ENCODE measurements around the gene INPP5D. TPM values are rescaled to one million over a fixed set of nuclear protein-coding genes. Genes with fewer than 3 reads are reported as not detected.
"Not testable (repeated sequence)": the region's sequence is repeated elsewhere in the genome, so short reads cannot be mapped to it uniquely, and the experiment has no call there.

Gene INPP5D
- total RNA-seq, 1 experiment from 2014 or later: 5.1 TPM

DNA sequence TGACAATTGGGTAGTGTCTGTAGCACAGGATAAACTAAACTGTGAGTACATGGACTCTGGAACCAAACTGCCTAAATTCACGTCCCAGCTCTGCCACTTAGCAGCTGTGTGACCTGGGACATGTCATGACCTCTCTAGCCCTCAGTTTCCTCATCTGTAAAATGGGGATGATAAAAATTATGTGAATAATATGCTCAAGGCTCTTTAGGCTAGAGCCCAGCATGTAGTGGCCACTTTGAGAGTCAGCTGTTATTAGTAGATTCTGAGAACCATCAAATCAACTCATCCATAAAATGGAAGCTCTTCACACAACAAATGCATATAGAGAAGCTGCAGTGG lies 87.7 kb downstream of the INPP5D start:
- in situ Hi-C loops (cut with HindIII; ENCODE audit: low sequenced_read_pairs): no loop called here
- no peak for DNase-seq (ENCODE audit: low spot score)

DNA sequence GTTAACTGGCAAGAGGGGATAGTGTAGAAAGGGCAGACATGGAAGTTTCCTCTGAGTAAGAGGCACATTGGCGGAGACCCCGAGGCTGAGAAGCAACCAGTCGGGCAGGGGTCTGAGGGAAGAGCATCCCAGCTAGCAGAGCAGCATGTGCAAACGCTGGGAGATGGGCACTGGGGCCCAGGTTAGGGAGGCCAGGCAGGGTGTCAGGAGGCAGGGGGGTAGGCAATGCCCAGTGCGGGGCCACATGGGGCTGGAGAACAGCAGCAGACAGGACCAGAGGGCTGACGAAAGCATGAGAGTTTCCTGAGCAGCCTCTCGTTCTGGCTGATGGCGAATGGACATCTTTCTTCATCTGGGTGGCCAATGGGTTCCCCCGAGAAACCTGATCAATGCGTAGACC lies 88.2 kb downstream of the INPP5D start:
- in situ Hi-C loops (cut with HindIII; ENCODE audit: low sequenced_read_pairs): no loop called here
- DNase-seq (ENCODE audit: low spot score): no peak

DNA sequence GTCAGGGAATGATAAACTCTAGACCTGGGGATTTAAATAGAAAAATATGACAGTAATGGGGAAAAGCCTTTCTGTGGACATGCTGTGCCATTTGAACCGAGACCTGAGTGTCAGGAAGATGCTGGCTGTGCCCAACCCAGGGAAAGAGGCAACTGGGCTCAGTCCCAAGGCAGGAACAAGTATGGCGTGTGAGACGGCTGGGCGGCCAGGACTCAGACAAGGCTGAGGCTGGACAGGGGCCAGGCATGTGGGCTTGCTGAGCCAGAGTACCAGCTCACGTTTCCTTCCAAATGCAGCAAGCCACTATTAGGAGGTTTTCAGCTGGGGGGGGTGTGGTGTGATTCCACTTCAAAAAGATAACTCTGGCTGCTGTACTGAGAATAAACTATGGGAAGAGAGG lies 92.4 kb downstream of the INPP5D start:
- in situ Hi-C loops (cut with HindIII; ENCODE audit: low sequenced_read_pairs): no loop called here
- DNase-seq (ENCODE audit: low spot score): peak; percentile 85

DNA sequence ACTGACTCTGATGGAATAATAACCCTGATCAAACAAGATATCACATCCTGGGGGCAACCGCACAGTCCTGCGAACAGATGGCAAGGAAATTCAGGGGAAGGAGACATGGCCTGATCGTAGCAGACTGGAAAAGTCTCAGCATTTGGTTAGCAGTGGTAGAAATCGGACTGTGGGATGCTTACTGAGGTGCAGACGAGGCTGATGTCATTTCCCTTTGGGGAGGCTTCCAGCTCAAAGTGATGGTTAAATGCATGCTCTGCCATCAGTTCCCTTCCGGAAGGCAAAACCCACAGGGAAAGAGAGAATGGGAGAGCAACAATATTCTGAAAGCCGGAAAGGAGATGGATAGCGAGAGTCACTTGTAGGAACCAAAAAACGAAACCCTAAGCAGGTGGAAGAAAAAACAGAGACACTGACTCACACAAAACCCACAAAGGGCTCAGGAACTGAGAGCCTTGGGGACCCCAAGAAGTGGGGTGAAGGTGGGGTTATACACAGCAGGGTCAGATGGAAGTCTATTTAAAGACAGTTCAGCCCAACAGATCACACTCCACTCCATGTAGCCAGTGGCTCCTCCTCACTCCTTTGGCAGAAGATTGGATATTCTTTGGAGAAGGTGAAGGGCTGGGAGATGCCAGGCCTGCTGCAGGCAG lies 93.1 kb downstream of the INPP5D start:
- DNase-seq (ENCODE audit: low spot score): peak; percentile 8
- in situ Hi-C loops (cut with HindIII; ENCODE audit: low sequenced_read_pairs): no loop called here

DNA sequence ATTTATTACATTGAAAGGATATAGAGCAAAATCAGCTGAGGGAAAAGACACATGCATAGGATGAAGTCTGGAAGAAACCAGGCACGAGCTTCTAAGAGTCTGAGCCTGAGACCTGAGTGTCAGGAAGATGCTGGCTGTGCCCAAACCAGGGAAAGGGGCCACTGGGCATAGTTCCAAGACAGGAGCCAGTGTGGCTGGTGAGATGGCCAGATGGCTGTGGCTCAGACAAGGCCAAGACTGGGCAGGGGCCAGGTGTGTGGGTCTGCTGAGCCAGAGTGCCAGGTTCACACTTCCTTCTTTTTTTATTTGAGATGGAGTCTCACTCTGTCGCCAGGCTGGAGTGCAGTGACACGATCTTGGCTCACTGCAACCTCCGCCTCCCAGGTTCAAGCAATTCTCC lies 95.9 kb downstream of the INPP5D start:
- peak; percentile 78 for DNase-seq (ENCODE audit: low spot score)
- in situ Hi-C loops (cut with HindIII; ENCODE audit: low sequenced_read_pairs): no loop called here

DNA sequence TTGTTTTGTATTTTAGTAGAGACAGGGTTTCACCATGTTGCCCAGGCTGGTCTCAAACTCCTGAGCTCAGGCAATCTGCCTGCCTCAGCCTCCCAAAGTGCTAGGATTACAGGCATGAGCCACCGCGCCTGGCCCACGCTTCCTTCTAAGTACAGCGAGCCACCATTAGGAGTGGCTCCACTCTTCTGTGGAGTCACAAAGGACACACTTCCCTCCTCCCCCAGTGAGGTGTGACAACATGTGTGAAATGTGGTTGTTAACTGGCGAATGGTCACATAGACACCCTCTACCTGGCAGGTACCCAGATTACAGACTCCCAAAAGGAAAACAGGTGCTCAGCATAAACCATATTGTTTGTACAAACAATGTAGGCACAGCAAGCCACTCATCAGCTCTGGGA lies 96.3 kb downstream of the INPP5D start:
- DNase-seq (ENCODE audit: low spot score); in situ Hi-C loops (cut with HindIII; ENCODE audit: low sequenced_read_pairs): not testable (repeated sequence)

DNA sequence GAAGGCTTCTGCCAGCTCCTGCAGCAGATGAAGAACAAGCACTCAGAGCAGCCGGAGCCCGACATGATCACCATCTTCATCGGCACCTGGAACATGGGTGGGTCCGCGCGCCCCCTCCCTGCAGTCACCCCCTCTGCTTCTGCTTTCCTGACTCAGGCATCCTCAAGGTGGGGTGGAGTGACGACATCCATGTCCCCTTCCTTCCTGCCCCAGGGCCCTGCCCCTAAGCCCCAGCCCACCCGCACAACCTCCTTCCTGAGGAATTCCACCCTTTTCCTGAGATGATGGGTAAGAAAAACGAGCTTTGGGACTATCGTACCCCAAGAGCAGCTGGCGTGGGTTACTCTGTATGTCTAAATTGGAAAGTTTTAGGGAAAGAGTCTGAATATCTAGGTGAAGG lies 101.6 kb downstream of the INPP5D start:
- in situ Hi-C loops (cut with HindIII; ENCODE audit: low sequenced_read_pairs): no loop called here
- DNase-seq (ENCODE audit: low spot score): no peak

DNA sequence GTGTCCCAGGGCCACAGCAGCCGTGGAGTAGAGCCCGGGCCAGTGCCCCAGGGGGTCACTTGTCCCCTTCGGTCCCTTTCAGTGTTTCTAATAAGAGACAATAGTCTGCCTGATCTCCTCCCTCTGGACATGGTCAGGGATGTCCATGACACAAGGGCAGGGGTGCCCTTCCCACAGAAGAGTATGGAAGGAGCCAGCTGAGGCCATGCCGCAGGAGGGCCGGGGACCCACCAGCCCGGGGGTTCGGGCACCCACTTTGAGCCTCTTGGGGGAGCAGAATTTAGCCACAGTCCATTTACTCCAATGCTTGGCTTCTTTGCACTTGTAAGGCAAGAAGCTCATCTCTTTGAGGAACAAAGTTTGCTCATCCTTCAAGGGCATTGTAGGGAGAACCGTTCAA lies 102.6 kb downstream of the INPP5D start:
- in situ Hi-C loops (cut with HindIII; ENCODE audit: low sequenced_read_pairs): no loop called here
- no peak for DNase-seq (ENCODE audit: low spot score)

DNA sequence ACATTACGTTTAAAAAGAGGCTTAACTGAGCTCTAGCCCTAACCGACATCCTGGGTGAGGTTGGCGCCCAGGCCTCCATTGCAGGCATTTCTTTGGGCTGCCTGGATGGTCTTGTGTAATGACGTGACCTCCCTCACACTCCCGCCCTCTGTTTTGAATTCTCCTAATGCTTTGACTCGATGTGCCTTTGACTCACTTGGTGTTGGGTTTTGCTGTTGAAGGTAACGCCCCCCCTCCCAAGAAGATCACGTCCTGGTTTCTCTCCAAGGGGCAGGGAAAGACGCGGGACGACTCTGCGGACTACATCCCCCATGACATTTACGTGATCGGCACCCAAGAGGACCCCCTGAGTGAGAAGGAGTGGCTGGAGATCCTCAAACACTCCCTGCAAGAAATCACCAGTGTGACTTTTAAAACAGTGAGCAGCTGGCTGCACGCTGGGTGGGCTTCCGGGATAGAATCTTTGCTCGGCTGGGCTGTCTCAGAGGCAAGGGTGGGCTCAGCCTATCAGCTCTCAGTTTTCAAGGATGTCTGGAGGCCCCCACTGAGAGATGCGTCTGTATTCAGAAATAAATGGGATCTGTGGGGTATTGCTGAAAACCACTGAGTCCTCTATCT lies 103.5 kb downstream of the INPP5D start:
- in situ Hi-C loops (cut with HindIII; ENCODE audit: low sequenced_read_pairs): no loop called here
- no peak for DNase-seq (ENCODE audit: low spot score)

DNA sequence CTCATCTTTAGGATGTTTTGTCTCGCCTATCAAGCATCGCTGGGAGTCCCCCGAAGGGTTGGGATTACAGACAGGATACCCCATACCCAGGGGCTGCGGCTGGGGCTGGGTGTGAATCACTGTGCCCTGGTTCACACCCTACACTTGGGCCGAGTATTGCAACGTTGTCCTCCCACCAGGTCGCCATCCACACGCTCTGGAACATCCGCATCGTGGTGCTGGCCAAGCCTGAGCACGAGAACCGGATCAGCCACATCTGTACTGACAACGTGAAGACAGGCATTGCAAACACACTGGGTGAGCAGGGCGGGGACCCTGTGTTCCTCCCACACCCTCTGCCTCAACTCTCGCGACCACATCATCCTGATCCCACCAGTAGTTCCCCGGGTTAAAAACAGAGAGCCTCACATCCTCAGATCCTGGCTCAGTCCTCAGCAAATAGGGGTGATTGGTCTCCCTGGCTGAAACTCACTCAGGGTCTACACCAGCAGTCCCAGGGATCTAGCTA lies 104.0 kb downstream of the INPP5D start:
- in situ Hi-C loops (cut with HindIII; ENCODE audit: low sequenced_read_pairs): no loop called here
- DNase-seq (ENCODE audit: low spot score): no peak

DNA sequence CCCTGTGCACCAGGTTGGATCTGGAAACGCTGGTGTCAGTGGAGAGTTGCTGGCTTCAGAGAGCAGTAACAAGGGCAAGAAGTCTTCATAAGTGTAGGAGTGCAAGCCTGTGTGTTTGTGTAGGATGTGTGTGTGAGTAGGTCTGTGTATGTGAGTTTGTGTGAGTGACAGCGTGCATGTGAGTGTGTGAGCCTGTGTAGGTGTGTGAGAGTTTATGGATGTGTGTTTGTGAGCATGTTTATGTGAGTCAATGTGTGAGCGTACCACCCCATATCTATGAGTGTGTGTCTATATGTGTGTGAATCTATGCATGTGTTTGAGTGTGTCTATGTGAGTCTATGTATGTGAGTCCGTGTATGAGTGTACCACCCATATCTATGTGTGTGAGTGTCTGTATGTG lies 104.8 kb downstream of the INPP5D start:
- no peak for DNase-seq (ENCODE audit: low spot score)
- in situ Hi-C loops (cut with HindIII; ENCODE audit: low sequenced_read_pairs): no loop called here

DNA sequence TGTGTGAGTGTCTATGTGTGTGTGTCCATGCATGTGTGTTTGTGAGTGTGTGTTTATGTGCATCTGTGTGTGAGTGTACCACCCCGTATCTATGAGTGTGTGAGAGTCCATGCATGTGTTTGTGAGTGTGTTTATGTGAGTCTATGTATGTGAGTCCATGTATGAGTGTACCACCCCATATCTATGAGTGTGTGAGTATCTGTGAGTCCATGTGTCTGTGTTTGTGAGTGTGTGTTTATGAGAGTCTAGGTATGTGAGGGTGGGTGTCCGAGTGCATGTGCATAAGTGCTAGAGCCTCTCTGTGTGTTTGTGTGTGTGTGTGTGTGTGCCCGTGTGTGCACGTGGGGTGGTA lies 105.4 kb downstream of the INPP5D start:
- in situ Hi-C loops (cut with HindIII; ENCODE audit: low sequenced_read_pairs): no loop called here
- no peak for DNase-seq (ENCODE audit: low spot score)

DNA sequence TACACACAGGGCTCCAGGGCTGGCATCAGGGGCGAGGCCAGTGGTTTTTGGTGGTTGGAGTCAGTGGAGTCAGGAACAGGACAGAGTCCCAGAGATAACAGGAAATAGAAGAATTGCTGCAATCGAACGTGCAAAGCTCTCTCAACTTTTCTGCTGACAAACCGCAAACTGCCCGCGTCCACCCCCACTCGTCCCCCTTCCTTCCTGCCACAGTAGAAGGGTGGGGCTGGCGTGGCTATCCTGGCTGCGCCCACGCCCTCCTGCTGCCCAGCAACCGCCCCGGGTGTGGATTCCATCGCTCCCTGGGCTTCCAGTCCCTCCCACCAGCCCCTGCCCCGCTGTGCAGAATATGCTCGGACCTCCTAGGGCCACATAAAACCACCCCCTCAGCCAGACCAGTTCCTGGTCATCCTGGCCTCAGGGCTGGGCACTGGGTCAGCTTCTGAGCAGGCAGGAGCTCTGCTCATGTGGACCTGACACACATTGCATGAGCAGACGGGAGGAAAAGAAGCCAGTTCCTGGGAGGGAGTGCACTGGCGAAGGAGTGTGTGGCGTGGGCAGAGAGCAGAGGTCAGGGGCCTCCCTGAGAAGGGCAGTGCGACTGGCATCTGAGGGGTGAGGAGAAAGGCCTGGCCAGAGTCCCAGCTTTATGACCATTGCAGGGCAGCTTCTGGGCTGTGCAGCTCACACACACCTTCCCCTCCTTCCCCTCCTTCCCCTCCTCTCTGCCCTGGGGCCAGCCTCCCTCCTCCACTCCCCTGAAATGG lies 105.9 kb downstream of the INPP5D start:
- no peak for DNase-seq (ENCODE audit: low spot score)
- in situ Hi-C loops (cut with HindIII; ENCODE audit: low sequenced_read_pairs): no loop called here

DNA sequence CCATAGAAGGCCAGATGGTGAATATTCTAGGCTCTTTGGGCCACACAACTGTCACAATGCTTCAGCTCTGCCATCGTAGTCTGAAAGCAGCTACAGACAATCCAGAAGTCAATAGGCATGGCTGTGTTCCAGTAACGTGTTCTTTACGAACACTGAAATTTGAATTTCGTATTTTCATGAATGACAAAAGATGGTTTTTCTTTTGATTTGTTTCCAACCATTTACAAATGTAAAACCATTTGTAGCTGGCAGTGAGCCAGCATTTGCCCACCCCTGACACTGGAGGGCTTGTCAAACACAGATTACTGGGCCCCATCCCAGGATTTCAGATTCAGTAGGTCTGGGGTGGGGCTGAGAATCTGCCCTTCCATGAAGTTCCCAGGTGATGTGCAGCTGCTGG lies 108.3 kb downstream of the INPP5D start:
- in situ Hi-C loops (cut with HindIII; ENCODE audit: low sequenced_read_pairs): no loop called here
- no peak for DNase-seq (ENCODE audit: low spot score)

DNA sequence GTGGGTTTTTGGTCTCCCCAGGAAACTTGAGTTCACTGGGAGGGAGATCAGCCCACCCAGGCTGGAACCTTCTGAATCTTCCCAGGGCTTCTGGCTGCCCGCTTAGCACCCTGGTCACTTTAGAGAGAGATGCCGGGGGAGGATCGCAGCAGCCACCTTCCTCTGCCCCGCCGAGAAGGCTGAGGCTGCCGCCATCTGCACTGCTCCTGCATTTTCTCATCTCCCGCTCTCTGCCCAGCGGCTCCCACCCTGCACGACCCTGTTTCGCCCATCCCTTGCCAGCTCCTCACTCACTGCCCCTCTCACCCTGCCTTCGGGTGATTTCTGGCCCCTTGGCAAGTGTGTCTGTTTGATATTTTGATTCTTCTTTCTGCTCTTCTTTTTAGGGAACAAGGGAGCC lies 108.8 kb downstream of the INPP5D start:
- in situ Hi-C loops (cut with HindIII; ENCODE audit: low sequenced_read_pairs): no loop called here

DNA sequence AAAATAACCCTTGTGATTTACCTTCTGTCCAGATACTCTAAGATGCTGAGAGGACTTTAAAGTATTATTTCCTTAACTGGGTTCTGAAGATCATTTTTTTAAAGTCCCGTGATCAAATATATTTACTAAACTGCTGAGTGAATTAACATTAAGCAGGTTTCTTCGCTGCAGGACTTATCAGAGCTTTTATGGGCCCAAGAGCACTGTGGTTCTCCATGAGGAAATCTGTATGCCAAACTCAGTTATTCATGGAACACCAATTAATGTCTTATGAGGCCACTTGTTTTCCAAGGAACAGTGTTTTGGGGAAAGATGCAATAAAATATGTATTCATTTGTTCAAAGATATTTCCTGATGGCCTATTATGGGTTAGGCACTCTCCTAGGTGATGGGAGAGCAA lies 111.2 kb downstream of the INPP5D start:
- DNase-seq (ENCODE audit: low spot score): no peak
- in situ Hi-C loops (cut with HindIII; ENCODE audit: low sequenced_read_pairs): no loop called here

More for the DNA sequence above, 108.8 kb downstream of the INPP5D start:
- no peak for DNase-seq (ENCODE audit: low spot score)

DNA sequence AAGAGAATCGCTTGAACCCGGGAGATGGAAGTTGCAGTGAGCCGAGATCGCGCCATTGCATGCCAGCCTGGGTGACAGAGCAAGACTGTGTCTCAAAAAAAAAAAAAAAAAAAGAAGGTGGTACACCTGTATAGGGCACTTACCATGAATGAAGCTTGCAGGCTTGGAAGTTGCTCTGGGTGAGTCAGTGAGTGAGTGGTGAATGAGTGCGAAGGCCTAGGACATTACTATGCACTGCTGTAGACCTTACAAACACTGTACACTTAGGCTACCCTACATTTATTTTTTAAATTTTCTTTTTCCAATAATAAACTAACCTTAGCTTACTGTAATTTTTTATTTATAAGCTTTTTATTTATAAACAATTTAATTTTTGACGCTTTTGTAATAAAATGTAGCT lies 113.0 kb downstream of the INPP5D start:
- DNase-seq (ENCODE audit: low spot score): no peak
- in situ Hi-C loops (cut with HindIII; ENCODE audit: low sequenced_read_pairs): no loop called here

DNA sequence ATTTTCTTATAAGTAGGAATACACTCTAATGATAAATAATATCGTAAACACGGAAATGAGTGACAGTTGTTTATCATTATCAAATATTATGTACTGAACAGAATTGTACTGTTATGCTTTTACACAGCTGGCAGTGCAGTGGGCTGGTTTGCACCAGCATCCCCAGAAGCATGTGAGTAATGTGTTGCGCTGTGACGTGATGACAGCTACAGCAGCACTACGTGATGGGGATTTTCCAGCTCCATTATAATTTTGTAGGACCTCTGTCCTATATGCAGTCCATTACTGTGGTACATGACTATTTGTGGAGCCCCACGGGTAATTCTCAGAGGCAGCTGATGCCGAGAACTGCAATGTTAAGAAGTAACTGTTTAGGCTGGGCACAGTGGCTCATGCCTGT lies 114.0 kb downstream of the INPP5D start:
- no peak for DNase-seq (ENCODE audit: low spot score)
- in situ Hi-C loops (cut with HindIII; ENCODE audit: low sequenced_read_pairs): no loop called here

DNA sequence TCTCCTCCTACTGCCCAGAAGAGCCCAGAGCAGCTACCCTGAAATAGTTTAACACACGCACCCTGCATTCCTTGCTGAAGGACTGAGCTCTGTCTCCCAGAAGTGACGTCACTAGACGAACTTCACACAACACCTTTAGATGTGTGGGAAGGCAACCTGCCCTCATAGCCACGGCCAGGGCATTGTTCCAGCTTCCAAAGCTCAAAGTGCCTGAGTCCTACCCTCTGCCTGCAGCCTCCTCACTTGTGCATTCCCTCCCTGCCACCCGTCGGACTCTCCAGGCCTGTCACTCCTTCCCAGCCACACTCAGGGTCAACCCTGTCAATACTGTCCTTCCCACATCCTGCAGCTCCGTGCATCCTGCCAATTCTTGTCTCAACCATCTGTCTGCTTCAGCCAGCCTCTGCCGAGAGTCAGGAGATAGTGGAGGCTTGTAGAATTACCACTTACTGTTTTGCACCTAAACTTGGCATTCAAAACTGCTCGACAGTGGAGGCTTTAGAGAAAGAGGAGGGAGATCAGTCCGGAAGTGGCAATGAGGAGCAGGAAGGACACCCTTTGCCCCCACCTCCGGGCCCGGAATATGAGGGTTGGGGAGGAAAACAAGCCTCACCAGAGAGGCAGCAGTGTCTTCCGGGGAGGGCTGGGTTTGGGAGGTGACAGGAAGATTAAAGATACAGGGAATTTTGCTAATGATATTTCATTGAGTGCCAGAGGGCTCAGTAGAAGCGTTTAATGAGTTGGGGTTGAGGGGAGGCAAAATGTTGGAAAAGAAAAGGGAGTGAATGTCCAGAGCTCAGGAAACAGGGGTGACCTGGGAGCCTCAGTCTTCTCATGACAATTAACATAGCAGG lies 119.1 kb downstream of the INPP5D start:
- peak; percentile 74 for DNase-seq (ENCODE audit: low spot score)
- in situ Hi-C loops (cut with HindIII; ENCODE audit: low sequenced_read_pairs): no loop called here
